ENCODE data around the gene VIM.

Gene VIM

DNA sequence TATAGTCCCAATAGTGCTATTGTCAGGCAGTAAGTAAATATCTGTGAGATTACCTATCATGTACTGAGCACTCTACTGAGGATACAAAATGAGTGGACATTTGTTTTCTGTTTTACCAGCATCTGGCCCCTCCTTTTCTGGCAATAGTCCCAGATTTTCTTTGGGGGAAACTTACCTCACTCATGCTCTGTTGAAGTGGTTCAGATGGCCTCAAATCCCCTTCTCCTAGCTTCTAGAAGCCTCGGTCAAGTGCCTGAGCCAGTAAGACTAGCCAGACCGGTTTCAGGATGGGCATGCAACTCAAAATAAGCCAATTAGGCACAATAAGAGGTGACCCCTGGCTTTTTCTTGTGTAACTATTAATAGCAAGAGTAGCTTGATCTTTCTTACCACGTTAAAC is 46.3 kb upstream of the VIM start:
- Histone ChIP-seq H3K4me3 (ENCODE audit: low read length) (no peak overlapping the region), H3K27me3 (ENCODE audit: low read depth, low read length) (no peaks in the 10 kb centered on the region), H3K36me3 (replicated peaks; ENCODE audit: low read depth, low read length) (no peaks in the 10 kb centered on the region), H3K9me3 (ENCODE audit: insufficient read depth, low read length) (no peaks in the 10 kb centered on the region), H3K4me1 (ENCODE audit: low read length) (no peaks in the 10 kb centered on the region), H3K4me2 (ENCODE audit: low read length) (no peak overlapping the region), H3K79me2 (ENCODE audit: low read length) (no peaks in the 10 kb centered on the region), H3K9ac (ENCODE audit: low read length) (no peak overlapping the region), H3K27ac (ENCODE audit: low read length) (no peak overlapping the region), H2AFZ (ENCODE audit: low read depth, low read length) (no peak overlapping the region), H4K20me1 (ENCODE audit: insufficient read depth, low read length) (no peaks in the 10 kb centered on the region)
- TF ChIP-seq, protein P1, sequence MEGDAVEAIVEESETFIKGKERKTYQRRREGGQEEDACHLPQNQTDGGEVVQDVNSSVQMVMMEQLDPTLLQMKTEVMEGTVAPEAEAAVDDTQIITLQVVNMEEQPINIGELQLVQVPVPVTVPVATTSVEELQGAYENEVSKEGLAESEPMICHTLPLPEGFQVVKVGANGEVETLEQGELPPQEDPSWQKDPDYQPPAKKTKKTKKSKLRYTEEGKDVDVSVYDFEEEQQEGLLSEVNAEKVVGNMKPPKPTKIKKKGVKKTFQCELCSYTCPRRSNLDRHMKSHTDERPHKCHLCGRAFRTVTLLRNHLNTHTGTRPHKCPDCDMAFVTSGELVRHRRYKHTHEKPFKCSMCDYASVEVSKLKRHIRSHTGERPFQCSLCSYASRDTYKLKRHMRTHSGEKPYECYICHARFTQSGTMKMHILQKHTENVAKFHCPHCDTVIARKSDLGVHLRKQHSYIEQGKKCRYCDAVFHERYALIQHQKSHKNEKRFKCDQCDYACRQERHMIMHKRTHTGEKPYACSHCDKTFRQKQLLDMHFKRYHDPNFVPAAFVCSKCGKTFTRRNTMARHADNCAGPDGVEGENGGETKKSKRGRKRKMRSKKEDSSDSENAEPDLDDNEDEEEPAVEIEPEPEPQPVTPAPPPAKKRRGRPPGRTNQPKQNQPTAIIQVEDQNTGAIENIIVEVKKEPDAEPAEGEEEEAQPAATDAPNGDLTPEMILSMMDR (IDR thresholded peaks at IDR 0.05; ENCODE audit: low read depth, low read length) = no peak
- no peak for TF ChIP-seq EZH2phosphoT487 (IDR thresholded peaks at IDR 0.05; ENCODE audit: low read depth)

DNA sequence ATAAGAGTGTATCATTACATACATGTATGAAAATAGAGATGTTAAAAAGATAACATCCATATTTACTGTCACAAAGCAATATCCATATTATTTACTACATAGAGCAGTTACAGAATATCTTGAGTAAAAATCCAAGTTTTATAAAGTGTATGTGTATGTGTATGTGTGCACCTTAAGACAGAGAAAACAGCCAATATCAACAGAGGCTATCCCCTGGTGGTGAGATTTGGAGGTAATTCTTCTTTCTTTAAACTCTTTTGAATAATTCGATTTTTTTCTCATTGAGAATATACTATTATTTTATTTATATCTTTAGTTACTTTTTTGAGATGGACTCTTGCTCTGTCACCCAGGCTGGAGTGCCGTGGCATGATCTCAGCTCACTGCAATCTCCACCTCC is 44.9 kb upstream of the VIM start:
- Histone ChIP-seq H3K4me3 (ENCODE audit: low read length) (no peak overlapping the region), H3K9me3 (ENCODE audit: insufficient read depth, low read length) (no peaks in the 10 kb centered on the region), H2AFZ (ENCODE audit: low read depth, low read length) (no peak overlapping the region), H3K79me2 (ENCODE audit: low read length) (no peaks in the 10 kb centered on the region), H3K27me3 (ENCODE audit: low read depth, low read length) (no peaks in the 10 kb centered on the region), H3K27ac (ENCODE audit: low read length) (no peak overlapping the region), H3K36me3 (replicated peaks; ENCODE audit: low read depth, low read length) (no peaks in the 10 kb centered on the region), H4K20me1 (ENCODE audit: insufficient read depth, low read length) (no peaks in the 10 kb centered on the region), H3K4me1 (ENCODE audit: low read length) (no peaks in the 10 kb centered on the region), H3K9ac (ENCODE audit: low read length) (no peak overlapping the region), H3K4me2 (ENCODE audit: low read length) (no peak overlapping the region)
- TF ChIP-seq EZH2phosphoT487 (IDR thresholded peaks at IDR 0.05; ENCODE audit: low read depth) = no peak
- TF ChIP-seq, protein P1 (IDR thresholded peaks at IDR 0.05; ENCODE audit: low read depth, low read length) = no peak

DNA sequence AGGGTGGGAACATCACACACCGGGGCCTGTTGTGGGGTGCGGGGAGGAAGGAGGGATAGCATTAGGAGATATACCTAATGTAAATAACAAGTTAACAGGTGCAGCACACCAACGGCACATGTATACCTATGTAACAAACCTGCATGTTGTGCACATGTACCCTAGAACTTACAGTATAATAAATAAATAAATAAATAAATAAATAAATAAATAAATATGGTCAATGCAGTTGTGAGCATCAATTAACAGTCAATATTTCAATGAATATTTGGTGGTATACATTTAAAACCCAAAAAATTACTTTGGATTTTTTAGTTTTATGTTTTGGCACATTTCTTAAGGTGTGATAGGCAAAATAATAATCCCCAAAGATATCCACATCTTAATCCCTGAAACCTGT is 42.2 kb upstream of the VIM start:
- no peak overlapping the region for H3K4me3 ChIP-seq (ENCODE audit: low read length)
- no peaks in the 10 kb centered on the region for H3K36me3 ChIP-seq (replicated peaks; ENCODE audit: low read depth, low read length)
- no peak overlapping the region for H3K9ac ChIP-seq (ENCODE audit: low read length)
- no peaks in the 10 kb centered on the region for H3K27me3 ChIP-seq (ENCODE audit: low read depth, low read length)
- no peak overlapping the region for H2AFZ ChIP-seq (ENCODE audit: low read depth, low read length)
- no peak overlapping the region for H3K4me2 ChIP-seq (ENCODE audit: low read length)
- TF ChIP-seq, protein P1 (IDR thresholded peaks at IDR 0.05; ENCODE audit: low read depth, low read length) = no peak
- TF ChIP-seq EZH2phosphoT487 (IDR thresholded peaks at IDR 0.05; ENCODE audit: low read depth) = no peak
- no peaks in the 10 kb centered on the region for H3K9me3 ChIP-seq (ENCODE audit: insufficient read depth, low read length)
- no peaks in the 10 kb centered on the region for H4K20me1 ChIP-seq (ENCODE audit: insufficient read depth, low read length)
- no peak overlapping the region for H3K27ac ChIP-seq (ENCODE audit: low read length)
- H3K4me1 ChIP-seq (ENCODE audit: low read length) = no peaks in the 10 kb centered on the region
- no peaks in the 10 kb centered on the region for H3K79me2 ChIP-seq (ENCODE audit: low read length)

DNA sequence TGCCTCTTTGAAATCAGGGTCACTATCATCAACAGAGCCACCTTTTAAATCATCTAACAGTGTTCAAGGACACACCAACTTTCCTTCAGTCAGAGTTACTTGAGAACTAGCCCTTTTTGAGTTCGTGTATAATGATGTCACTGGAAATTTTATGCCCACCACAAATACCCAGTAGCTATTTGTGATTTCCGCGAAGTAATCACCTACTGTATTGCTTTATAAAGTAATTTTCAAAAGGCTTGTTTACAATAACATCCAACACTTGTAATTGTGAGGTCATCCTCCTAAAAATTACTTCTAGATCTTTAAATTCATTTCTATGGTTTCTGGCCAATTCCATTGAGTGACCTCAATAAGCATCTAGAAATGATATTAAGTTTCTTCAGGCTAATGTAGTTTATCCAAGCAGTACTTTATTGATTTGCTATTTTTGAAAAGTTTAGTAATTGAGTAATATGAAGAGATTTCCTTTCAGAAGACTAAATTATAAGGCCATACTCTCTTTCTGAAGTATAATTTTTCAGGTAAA is 39.3 kb upstream of the VIM start:
- no peak overlapping the region for H2AFZ ChIP-seq (ENCODE audit: low read depth, low read length)
- no peak overlapping the region for H3K27ac ChIP-seq (ENCODE audit: low read length)
- no peaks in the 10 kb centered on the region for H3K4me1 ChIP-seq (ENCODE audit: low read length)
- TF ChIP-seq, protein P1 (IDR thresholded peaks at IDR 0.05; ENCODE audit: low read depth, low read length) = no peak
- no peak for TF ChIP-seq EZH2phosphoT487 (IDR thresholded peaks at IDR 0.05; ENCODE audit: low read depth)
- H3K36me3 ChIP-seq (replicated peaks; ENCODE audit: low read depth, low read length) = no peaks in the 10 kb centered on the region
- H3K9me3 ChIP-seq (ENCODE audit: insufficient read depth, low read length) = no peaks in the 10 kb centered on the region
- no peaks in the 10 kb centered on the region for H3K27me3 ChIP-seq (ENCODE audit: low read depth, low read length)
- H3K79me2 ChIP-seq (ENCODE audit: low read length) = no peaks in the 10 kb centered on the region
- no peak overlapping the region for H3K4me2 ChIP-seq (ENCODE audit: low read length)
- H4K20me1 ChIP-seq (ENCODE audit: insufficient read depth, low read length) = no peaks in the 10 kb centered on the region
- H3K9ac ChIP-seq (ENCODE audit: low read length) = no peak overlapping the region
- H3K4me3 ChIP-seq (ENCODE audit: low read length) = no peak overlapping the region
